Measurements from ENCODE around the gene MTF2. TPM values are rescaled to one million over a fixed set of nuclear protein-coding genes. Genes with fewer than 3 reads are reported as not detected.

MTF2 gene
- total and polyA plus RNA-seq, 9 of the 15 experiments (the other 6 are each of a cell fraction or from before 2014, with no cell fraction given) = 29.3 to 124 (median 57.7) TPM

DNA sequence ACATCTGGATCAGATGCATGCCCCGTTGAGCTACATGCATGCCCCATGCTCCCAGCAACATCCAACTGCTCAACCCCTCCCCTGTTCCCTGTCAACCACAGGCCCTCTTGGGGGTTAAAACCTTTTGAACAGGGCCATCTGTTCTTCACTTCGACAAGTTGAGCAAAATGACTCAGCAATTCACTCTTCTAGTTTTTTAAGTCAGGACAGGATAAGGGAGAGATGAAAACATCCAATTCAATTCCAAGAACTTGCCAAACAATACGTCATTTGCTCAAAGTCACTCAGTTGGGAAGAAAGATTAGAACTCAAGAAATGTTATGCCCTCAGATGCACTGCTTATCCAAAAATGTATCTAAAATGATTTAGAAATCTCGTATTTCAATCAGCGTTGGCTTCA, 46.1 kb upstream of the MTF2 start (continued):
- TF ChIP-seq, protein P1, sequence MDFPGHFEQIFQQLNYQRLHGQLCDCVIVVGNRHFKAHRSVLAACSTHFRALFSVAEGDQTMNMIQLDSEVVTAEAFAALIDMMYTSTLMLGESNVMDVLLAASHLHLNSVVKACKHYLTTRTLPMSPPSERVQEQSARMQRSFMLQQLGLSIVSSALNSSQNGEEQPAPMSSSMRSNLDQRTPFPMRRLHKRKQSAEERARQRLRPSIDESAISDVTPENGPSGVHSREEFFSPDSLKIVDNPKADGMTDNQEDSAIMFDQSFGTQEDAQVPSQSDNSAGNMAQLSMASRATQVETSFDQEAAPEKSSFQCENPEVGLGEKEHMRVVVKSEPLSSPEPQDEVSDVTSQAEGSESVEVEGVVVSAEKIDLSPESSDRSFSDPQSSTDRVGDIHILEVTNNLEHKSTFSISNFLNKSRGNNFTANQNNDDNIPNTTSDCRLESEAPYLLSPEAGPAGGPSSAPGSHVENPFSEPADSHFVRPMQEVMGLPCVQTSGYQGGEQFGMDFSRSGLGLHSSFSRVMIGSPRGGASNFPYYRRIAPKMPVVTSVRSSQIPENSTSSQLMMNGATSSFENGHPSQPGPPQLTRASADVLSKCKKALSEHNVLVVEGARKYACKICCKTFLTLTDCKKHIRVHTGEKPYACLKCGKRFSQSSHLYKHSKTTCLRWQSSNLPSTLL (IDR thresholded peaks at IDR 0.05) = no peak
- TF ChIP-seq, protein P2, sequence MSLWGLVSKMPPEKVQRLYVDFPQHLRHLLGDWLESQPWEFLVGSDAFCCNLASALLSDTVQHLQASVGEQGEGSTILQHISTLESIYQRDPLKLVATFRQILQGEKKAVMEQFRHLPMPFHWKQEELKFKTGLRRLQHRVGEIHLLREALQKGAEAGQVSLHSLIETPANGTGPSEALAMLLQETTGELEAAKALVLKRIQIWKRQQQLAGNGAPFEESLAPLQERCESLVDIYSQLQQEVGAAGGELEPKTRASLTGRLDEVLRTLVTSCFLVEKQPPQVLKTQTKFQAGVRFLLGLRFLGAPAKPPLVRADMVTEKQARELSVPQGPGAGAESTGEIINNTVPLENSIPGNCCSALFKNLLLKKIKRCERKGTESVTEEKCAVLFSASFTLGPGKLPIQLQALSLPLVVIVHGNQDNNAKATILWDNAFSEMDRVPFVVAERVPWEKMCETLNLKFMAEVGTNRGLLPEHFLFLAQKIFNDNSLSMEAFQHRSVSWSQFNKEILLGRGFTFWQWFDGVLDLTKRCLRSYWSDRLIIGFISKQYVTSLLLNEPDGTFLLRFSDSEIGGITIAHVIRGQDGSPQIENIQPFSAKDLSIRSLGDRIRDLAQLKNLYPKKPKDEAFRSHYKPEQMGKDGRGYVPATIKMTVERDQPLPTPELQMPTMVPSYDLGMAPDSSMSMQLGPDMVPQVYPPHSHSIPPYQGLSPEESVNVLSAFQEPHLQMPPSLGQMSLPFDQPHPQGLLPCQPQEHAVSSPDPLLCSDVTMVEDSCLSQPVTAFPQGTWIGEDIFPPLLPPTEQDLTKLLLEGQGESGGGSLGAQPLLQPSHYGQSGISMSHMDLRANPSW (CRISPR knock-in tag; IDR thresholded peaks at IDR 0.05) = no peak
- TF ChIP-seq HNRNPH1 (optimal IDR thresholded peaks at IDR 0.05; ENCODE audit: low read depth, low read length) (no peak), YY1 (IDR thresholded peaks at IDR 0.05; ENCODE audit: borderline replicate concordance in 1 of 3, control insufficient read depth in 1 of 3, extremely low read depth in 1 of 3, insufficient read depth in 3 of 3, insufficient read length in 1 of 3, insufficient replicate concordance in 2 of 3, low read depth in 1 of 3, low read length in 2 of 3) (no peak), CTBP1 (IDR thresholded peaks at IDR 0.05; ENCODE audit: borderline replicate concordance) (peak; percentile 42; the same call in 1 of the 2 replicates), ZC3H4 (CRISPR knock-in tag; IDR thresholded peaks at IDR 0.05; ENCODE audit: borderline replicate concordance) (no peak), ZNF408 (CRISPR knock-in tag; IDR thresholded peaks at IDR 0.05; ENCODE audit: low read depth) (no peak), RBM22 (IDR thresholded peaks at IDR 0.05; ENCODE audit: low read depth, low read length, poor library complexity, severe bottlenecking) (no peak), ILK (tag; IDR thresholded peaks at IDR 0.05; ENCODE audit: borderline replicate concordance, low read depth) (no peak), ZNF431 (CRISPR knock-in tag; IDR thresholded peaks at IDR 0.05) (no peak), MCM3 (IDR thresholded peaks at IDR 0.05) (no peak), ZKSCAN8 (CRISPR knock-in tag; IDR thresholded peaks at IDR 0.05) (no peak), ZNF766 (CRISPR knock-in tag; conservative IDR thresholded peaks at IDR 0.05) (no peak), ZNF780A (CRISPR knock-in tag; IDR thresholded peaks at IDR 0.05) (no peak), HMG20A (CRISPR knock-in tag; conservative IDR thresholded peaks at IDR 0.05) (no peak), MAFG (tag; conservative IDR thresholded peaks at IDR 0.05) (peak; percentile 99), ZNF41 (CRISPR knock-in tag; conservative IDR thresholded peaks at IDR 0.05) (no peak), POLR2A (conservative IDR thresholded peaks at IDR 0.05) (no peak), ZBTB7A (IDR thresholded peaks at IDR 0.05; ENCODE audit: borderline replicate concordance, control insufficient read depth, low read depth, low read length) (no peak)
- TF ChIP-seq, protein P3, sequence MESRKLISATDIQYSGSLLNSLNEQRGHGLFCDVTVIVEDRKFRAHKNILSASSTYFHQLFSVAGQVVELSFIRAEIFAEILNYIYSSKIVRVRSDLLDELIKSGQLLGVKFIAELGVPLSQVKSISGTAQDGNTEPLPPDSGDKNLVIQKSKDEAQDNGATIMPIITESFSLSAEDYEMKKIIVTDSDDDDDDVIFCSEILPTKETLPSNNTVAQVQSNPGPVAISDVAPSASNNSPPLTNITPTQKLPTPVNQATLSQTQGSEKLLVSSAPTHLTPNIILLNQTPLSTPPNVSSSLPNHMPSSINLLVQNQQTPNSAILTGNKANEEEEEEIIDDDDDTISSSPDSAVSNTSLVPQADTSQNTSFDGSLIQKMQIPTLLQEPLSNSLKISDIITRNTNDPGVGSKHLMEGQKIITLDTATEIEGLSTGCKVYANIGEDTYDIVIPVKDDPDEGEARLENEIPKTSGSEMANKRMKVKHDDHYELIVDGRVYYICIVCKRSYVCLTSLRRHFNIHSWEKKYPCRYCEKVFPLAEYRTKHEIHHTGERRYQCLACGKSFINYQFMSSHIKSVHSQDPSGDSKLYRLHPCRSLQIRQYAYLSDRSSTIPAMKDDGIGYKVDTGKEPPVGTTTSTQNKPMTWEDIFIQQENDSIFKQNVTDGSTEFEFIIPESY (CRISPR knock-in tag; IDR thresholded peaks at IDR 0.05) = no peak
- TF ChIP-seq, protein P4, sequence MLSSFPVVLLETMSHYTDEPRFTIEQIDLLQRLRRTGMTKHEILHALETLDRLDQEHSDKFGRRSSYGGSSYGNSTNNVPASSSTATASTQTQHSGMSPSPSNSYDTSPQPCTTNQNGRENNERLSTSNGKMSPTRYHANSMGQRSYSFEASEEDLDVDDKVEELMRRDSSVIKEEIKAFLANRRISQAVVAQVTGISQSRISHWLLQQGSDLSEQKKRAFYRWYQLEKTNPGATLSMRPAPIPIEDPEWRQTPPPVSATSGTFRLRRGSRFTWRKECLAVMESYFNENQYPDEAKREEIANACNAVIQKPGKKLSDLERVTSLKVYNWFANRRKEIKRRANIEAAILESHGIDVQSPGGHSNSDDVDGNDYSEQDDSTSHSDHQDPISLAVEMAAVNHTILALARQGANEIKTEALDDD (IDR thresholded peaks at IDR 0.05) = no peak

All from K562 (cell line).